HG02943 (cell line): ENCODE data around the gene ZBED6.
A peak's percentile ranks its signal among the peaks of the same experiment; 100 is the strongest.
"Not testable (repeated sequence)": the region's sequence is repeated elsewhere in the genome, so short reads cannot be mapped to it uniquely, and the experiment has no call there.

Source experiments
- ATAC-seq: cut with Tn5 transposase; IDR thresholded peaks from one replicate; pipeline ENCODE4 v1.9.1; 2021; ENCODE audit warnings: mild to moderate bottlenecking, low read depth, moderate library complexity; ENCODE audit not compliant: unreplicated experiment

ZBED6 gene

GRCh38 chr1:203778789-203779188 lies 16.6 kb upstream of the ZBED6 start:
- no peak for ATAC-seq

GRCh38 chr1:203781962-203782361 lies 13.5 kb upstream of the ZBED6 start:
- no peak for ATAC-seq

- no peak for ATAC-seq
Measured at GRCh38 chr1:203789966-203790365, 5.5 kb upstream of the ZBED6 start.

GRCh38 chr1:203791498-203791897 lies 3.9 kb upstream of the ZBED6 start:
- ATAC-seq: no peak

GRCh38 chr1:203792486-203792885 lies 2.9 kb upstream of the ZBED6 start:
- no peak for ATAC-seq

GRCh38 chr1:203793561-203793960 lies 1.9 kb upstream of the ZBED6 start:
- not testable (repeated sequence) for ATAC-seq

- ATAC-seq: no peak
Measured at GRCh38 chr1:203794764-203795440, 521 bp upstream of the ZBED6 start.

GRCh38 chr1:203796236-203796605 lies 798 bp downstream of the ZBED6 start:
- peak; percentile 22 for ATAC-seq

- no peak for ATAC-seq
Measured at GRCh38 chr1:203797216-203797615, 1.8 kb downstream of the ZBED6 start.

- no peak for ATAC-seq
Measured at GRCh38 chr1:203797948-203798655, 2.7 kb downstream of the ZBED6 start.

GRCh38 chr1:203799157-203799556 lies 3.7 kb downstream of the ZBED6 start:
- ATAC-seq: no peak

- ATAC-seq: no peak
Measured at GRCh38 chr1:203799971-203800370, 4.5 kb downstream of the ZBED6 start.

GRCh38 chr1:203805689-203806088 lies 10.3 kb downstream of the ZBED6 start:
- ATAC-seq: no peak

- no peak for ATAC-seq
Measured at GRCh38 chr1:203807196-203807595, 11.8 kb downstream of the ZBED6 start.

GRCh38 chr1:203813581-203814341 lies 18.3 kb downstream of the ZBED6 start:
- no peak for ATAC-seq

- no peak for ATAC-seq
Measured at GRCh38 chr1:203818399-203818798, 23.0 kb downstream of the ZBED6 start.

- ATAC-seq: no peak
Measured at GRCh38 chr1:203823306-203823705, 27.9 kb downstream of the ZBED6 start.

- ATAC-seq: no peak
Measured at GRCh38 chr1:203826175-203826574, 30.8 kb downstream of the ZBED6 start.

- no peak for ATAC-seq
Measured at GRCh38 chr1:203828002-203828401, 32.6 kb downstream of the ZBED6 start.

- no peak for ATAC-seq
Measured at GRCh38 chr1:203828503-203828902, 33.1 kb downstream of the ZBED6 start.

GRCh38 chr1:203829247-203829646 lies 33.8 kb downstream of the ZBED6 start:
- not testable (repeated sequence) for ATAC-seq
